Keratinocyte (primary cell): ENCODE measurements around the gene USP10.

ENCODE experiments used
- CTCF ChIP-seq, 3 experiments: IDR thresholded peaks in 1 of 3; conservative IDR thresholded peaks in 1 of 3; optimal IDR thresholded peaks in 1 of 3; 2 replicates in 2 of 3; 3 replicates in 1 of 3; pipeline versions ENCODE3 to v1.5.1; 2011; ENCODE audit warnings: low read length in 3 of 3, mild to moderate bottlenecking in 3 of 3, moderate library complexity in 2 of 3, control low read depth in 1 of 3, inconsistent platforms in 1 of 3; ENCODE audit not compliant: insufficient read depth in 2 of 3; ENCODE audit errors: extremely low read depth in 1 of 3
- EZH2 ChIP-seq: IDR thresholded peaks from one replicate; pipeline ENCODE4 v1.6.1; 2012; ENCODE audit warnings: inconsistent platforms, mild to moderate bottlenecking, low read length, moderate library complexity

- TF ChIP-seq CTCF (optimal IDR thresholded peaks at IDR 0.05 in 1 of 3, IDR thresholded peaks at IDR 0.05 in 1 of 3, conservative IDR thresholded peaks at IDR 0.05 in 1 of 3; ENCODE audit: extremely low read depth in 1 of 3, insufficient read depth in 2 of 3, low read length in 3 of 3) (no peak), EZH2 (no peak)
Observed at GRCh38 chr16:84675884-84676283, 23.9 kb upstream of the USP10 start.
